ENCODE data around the gene GPR87. TPM values are rescaled to one million over a fixed set of nuclear protein-coding genes. Genes with fewer than 3 reads are reported as not detected.

Gene GPR87
- total and polyA plus RNA-seq, 2 of the 4 experiments (the other 2 are of a cell fraction), result 0.26 to 0.36 TPM

DNA sequence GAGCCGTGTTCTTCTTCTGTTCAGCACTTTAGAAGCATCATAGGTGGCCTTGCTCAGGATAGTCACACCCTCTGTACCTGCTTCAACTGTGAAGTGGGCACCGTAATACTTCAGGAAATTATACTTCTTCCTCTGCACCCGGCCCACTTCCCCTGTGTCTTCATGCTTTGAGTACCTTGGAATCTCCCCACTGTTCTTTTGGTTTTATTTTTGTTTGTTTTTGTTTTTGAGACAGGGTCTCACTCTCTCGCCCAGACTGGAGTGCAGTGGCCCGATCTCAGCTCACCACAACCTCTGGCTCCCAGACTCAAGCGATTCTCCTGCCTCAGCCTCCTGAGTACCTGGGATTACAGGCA, 40.0 kb downstream of the GPR87 start:
- Histone ChIP-seq H3K18ac (ENCODE audit: low read depth, low read length) (no peak overlapping the region), H3K14ac (replicated peaks; ENCODE audit: low read depth, low read length) (no peak overlapping the region), H4K91ac (ENCODE audit: insufficient read depth, low read depth, low read length) (no peak overlapping the region), H2BK120ac (ENCODE audit: low read depth, low read length) (no peak overlapping the region), H3K79me1 (ENCODE audit: low read depth in 1 of 2, low read length in 2 of 2) (no peaks in the 10 kb centered on the region), H3K27ac (ENCODE audit: insufficient read depth, low read length) (no peak overlapping the region), H2BK15ac (ENCODE audit: low read depth, low read length) (0 out of 3 replicates have a peak overlapping the region, but pooled peaks have one; percentile 28), H3K56ac (ENCODE audit: extremely low read depth, insufficient read depth, low read length) (no peak overlapping the region), H2BK20ac (ENCODE audit: low read depth, low read length) (no peak overlapping the region), H3K27me3 (ENCODE audit: control insufficient read depth, insufficient read depth, low read length) (no peaks in the 10 kb centered on the region), H4K8ac (ENCODE audit: low read depth in 2 of 2, low read length in 2 of 2) (no peak overlapping the region), H3K4me2 (ENCODE audit: low read depth, low read length) (no peak overlapping the region), H4K20me1 (ENCODE audit: insufficient read depth, low read length) (no peaks in the 10 kb centered on the region), H3K4me1 (ENCODE audit: control insufficient read depth, insufficient read depth, low read length) (peaks cover 2% of the 10 kb centered on the region; the same call in 1 of the 2 replicates), H2AFZ (replicated peaks; ENCODE audit: low read length, poor library complexity) (no peak overlapping the region), H3K9ac (ENCODE audit: low read depth, low read length) (no peak overlapping the region), H2BK5ac (ENCODE audit: low read depth, low read length, poor library complexity, severe bottlenecking) (no peak overlapping the region), H3K4me3 (ENCODE audit: insufficient read depth, low read depth, low read length) (no peak overlapping the region), H2AK9ac (replicated peaks; ENCODE audit: low read depth, low read length, poor library complexity) (no peak overlapping the region), H3K9me1 (ENCODE audit: insufficient read depth, low read length) (peaks cover 3% of the 10 kb centered on the region), H3K4ac (ENCODE audit: low read depth, low read length) (no peak overlapping the region), H3K23ac (ENCODE audit: low read depth, low read length) (no peak overlapping the region), H4K5ac (ENCODE audit: low read depth, low read length) (no peak overlapping the region), H3K36me3 (ENCODE audit: control insufficient read depth, insufficient read depth, low read length) (no peaks in the 10 kb centered on the region), H2AK5ac (ENCODE audit: low read depth, low read length) (no peak overlapping the region; the same call in 1 of the 2 replicates), H3K9me3 (ENCODE audit: control insufficient read depth, insufficient read depth, low read length) (no peaks in the 10 kb centered on the region)
- ATAC-seq (ENCODE audit: low read depth), result no peak
- ChIA-PET POLR2A (ENCODE audit: unreplicated experiment) (no interaction called here), CTCF (interaction anchor here (0.5 to 3.3 kb wide), 2 partner anchors 28 to 49 kb away, joined by 3 to 17 read pairs; no protein-coding TSS in a partner anchor)
- intact Hi-C loops (cut with micrococcal nuclease), result no loop called here
- TF ChIP-seq MXI1 (IDR thresholded peaks at IDR 0.05; ENCODE audit: borderline replicate concordance, low read depth, low read length) (no peak), NFE2L2 (IDR thresholded peaks at IDR 0.05; ENCODE audit: low read depth, low read length) (no peak), CEBPB (IDR thresholded peaks at IDR 0.05; ENCODE audit: low read depth, low read length) (no peak), RFX5 (IDR thresholded peaks at IDR 0.05; ENCODE audit: low read depth, low read length) (no peak), POLR2A (IDR thresholded peaks at IDR 0.05; ENCODE audit: low read depth, low read length) (no peak), MAZ (IDR thresholded peaks at IDR 0.05; ENCODE audit: borderline replicate concordance, low read depth, low read length) (no peak), CHD1 (IDR thresholded peaks at IDR 0.05; ENCODE audit: low read depth, low read length) (no peak), RCOR1 (IDR thresholded peaks at IDR 0.05; ENCODE audit: insufficient replicate concordance, low read length) (no peak), RAD21 (IDR thresholded peaks at IDR 0.05; ENCODE audit: low read length) (no peak), BHLHE40 (IDR thresholded peaks at IDR 0.05; ENCODE audit: low read depth, low read length) (no peak), FOS (IDR thresholded peaks at IDR 0.05; ENCODE audit: low read depth, low read length) (no peak)
- in situ Hi-C loops (cut with MboI; ENCODE audit: low sequenced_read_pairs), result loop anchor here (5.0 kb wide), 2 partner anchors 49 to 109 kb away; no protein-coding TSS in a partner anchor
- no CpG with 5 or more reads among the region's 6 CpGs for WGBS, 2 experiments (ENCODE audit: extremely low coverage in 2 of 2, insufficient read length in 1 of 2)
- DNase-seq, result no peak
- BruUV-seq (replicated peaks), result no TSS peak
- dilution Hi-C loops (cut with HindIII; ENCODE audit: low sequenced_read_pairs, unreplicated experiment), result no loop called here

Measured in IMR-90 (cell line).